Measurements from ENCODE around the gene COBL.

COBL gene

DNA sequence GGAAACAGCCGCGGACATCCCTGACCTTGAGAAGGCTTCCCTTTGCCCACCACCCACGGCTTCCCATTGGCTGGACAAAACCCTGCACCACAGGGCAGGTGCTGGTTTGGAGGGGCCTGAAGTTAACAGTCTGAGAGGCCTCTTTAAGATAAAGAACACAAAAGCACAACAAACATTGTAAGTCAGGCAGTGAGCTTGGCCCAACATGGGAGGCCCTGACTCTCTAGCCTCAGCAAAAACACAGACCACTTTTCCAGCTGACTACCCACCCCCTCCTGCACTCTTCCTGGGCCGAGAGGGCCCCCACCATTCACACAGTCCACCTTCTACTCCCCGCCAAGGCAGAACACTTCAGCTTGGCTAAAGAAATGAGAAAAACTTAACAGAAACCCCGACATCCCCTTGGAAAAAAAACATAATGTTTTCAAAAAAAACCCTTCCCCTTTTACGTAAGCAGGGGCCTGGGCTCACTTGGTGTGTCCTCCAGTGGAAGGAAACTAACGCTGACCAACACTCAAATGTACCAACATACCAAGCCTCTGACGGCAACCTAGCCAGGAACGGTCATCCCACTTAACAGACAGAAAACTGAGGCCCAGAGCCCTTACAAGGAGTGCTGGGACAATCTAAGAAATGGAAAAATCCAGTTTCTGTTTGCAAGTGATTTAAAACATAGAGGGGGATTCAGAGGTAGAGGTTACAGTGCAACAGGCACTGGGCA is 80.9 kb downstream of the COBL start:
- no peaks in the 10 kb centered on the region for H3K36me3 ChIP-seq (ENCODE audit: control insufficient read depth, low read length)
- no peaks in the 10 kb centered on the region for H3K79me2 ChIP-seq (ENCODE audit: control insufficient read depth, low read length)
- H3K4me2 ChIP-seq (ENCODE audit: low read length), result no peak overlapping the region
- H3K9me3 ChIP-seq (ENCODE audit: control insufficient read depth, insufficient read depth, low read length), result no peaks in the 10 kb centered on the region
- no peaks in the 10 kb centered on the region for H3K9me2 ChIP-seq (replicated peaks; ENCODE audit: control insufficient read depth, low read length)
- no peaks in the 10 kb centered on the region for H3K4me1 ChIP-seq (ENCODE audit: control insufficient read depth, low read length)
- H3K27me3 ChIP-seq (ENCODE audit: control insufficient read depth, low read length), result no peaks in the 10 kb centered on the region
- no peaks in the 10 kb centered on the region for H3F3A ChIP-seq (ENCODE audit: control insufficient read depth, insufficient read depth)
- no peak overlapping the region for H3K4me3 ChIP-seq (ENCODE audit: low read length)
- no peak overlapping the region for H3K27ac ChIP-seq (ENCODE audit: low read depth, low read length)
- TF ChIP-seq EZH2phosphoT487 (IDR thresholded peaks at IDR 0.05; ENCODE audit: borderline replicate concordance, low read length), result no peak
- TF ChIP-seq, protein P1, sequence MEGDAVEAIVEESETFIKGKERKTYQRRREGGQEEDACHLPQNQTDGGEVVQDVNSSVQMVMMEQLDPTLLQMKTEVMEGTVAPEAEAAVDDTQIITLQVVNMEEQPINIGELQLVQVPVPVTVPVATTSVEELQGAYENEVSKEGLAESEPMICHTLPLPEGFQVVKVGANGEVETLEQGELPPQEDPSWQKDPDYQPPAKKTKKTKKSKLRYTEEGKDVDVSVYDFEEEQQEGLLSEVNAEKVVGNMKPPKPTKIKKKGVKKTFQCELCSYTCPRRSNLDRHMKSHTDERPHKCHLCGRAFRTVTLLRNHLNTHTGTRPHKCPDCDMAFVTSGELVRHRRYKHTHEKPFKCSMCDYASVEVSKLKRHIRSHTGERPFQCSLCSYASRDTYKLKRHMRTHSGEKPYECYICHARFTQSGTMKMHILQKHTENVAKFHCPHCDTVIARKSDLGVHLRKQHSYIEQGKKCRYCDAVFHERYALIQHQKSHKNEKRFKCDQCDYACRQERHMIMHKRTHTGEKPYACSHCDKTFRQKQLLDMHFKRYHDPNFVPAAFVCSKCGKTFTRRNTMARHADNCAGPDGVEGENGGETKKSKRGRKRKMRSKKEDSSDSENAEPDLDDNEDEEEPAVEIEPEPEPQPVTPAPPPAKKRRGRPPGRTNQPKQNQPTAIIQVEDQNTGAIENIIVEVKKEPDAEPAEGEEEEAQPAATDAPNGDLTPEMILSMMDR (IDR thresholded peaks at IDR 0.05; ENCODE audit: low read depth, low read length, poor library complexity, severe bottlenecking), result no peak
- H4K20me1 ChIP-seq (ENCODE audit: control insufficient read depth, insufficient read depth, low read depth, low read length), result no peaks in the 10 kb centered on the region

DNA sequence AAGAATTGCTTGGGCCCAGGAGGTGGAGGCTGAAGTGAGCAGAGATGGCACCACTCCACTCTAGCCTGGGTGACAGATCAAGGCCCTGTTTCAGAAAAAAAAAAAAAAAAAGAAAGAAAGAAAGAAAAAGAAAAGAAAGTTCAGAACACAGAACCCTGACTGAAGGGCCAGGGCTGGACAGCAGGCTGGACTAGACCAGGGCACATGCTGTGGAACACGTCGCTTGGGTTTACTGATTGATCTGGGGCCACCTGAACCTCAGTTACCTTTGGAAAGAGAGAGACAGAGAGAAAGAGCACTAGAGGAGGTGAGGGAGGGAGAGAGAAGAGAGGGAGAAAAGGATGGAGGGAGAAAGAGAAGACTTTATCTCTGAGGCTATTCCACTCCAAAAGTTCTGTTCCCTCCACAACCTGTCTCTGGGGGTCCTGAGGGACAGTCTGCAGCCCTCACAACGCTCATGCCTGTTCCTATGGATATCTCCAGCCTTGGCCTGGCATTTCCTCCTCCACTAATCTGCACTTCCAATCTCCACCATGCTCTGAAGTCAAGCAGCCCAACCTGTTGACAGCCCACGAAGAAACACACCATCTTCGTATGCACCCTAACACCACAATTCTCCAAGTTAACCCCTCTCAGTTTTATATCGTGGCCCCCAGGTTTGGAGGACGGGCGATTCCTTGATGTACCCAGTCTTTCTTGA is 81.8 kb downstream of the COBL start:
- Histone ChIP-seq H3K9me2 (replicated peaks; ENCODE audit: control insufficient read depth, low read length) (no peaks in the 10 kb centered on the region), H3F3A (ENCODE audit: control insufficient read depth, insufficient read depth) (no peaks in the 10 kb centered on the region), H3K4me3 (ENCODE audit: low read length) (no peak overlapping the region), H3K79me2 (ENCODE audit: control insufficient read depth, low read length) (no peaks in the 10 kb centered on the region), H4K20me1 (ENCODE audit: control insufficient read depth, insufficient read depth, low read depth, low read length) (no peaks in the 10 kb centered on the region), H3K27ac (ENCODE audit: low read depth, low read length) (no peak overlapping the region), H3K4me1 (ENCODE audit: control insufficient read depth, low read length) (no peaks in the 10 kb centered on the region), H3K27me3 (ENCODE audit: control insufficient read depth, low read length) (no peaks in the 10 kb centered on the region), H3K36me3 (ENCODE audit: control insufficient read depth, low read length) (no peaks in the 10 kb centered on the region), H3K9me3 (ENCODE audit: control insufficient read depth, insufficient read depth, low read length) (no peaks in the 10 kb centered on the region), H3K4me2 (ENCODE audit: low read length) (no peak overlapping the region)
- no peak for TF ChIP-seq EZH2phosphoT487 (IDR thresholded peaks at IDR 0.05; ENCODE audit: borderline replicate concordance, low read length)
- TF ChIP-seq, protein P1 (IDR thresholded peaks at IDR 0.05; ENCODE audit: low read depth, low read length, poor library complexity, severe bottlenecking), result no peak

DNA sequence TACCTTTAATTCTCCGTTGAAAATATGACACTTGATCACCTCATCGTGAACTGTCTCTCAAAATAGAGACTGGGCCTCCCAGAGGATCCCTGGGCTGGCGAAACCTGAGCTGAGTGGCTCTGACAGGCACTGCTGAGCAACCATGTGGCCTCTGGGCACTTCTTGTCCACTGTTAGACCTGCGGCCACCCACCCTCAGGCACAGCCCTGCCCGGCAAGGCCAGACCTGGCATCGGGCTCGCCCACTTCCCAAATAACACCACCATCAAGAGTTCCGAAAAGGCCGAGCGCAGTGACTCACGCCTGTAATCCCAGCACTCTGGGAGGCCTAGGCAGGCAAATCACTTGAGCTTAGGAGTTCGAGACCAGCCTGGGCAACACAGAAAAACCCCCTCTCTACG is 82.5 kb downstream of the COBL start:
- no peak for TF ChIP-seq EZH2phosphoT487 (IDR thresholded peaks at IDR 0.05; ENCODE audit: borderline replicate concordance, low read length)
- TF ChIP-seq, protein P1 (IDR thresholded peaks at IDR 0.05; ENCODE audit: low read depth, low read length, poor library complexity, severe bottlenecking), result no peak
- no peaks in the 10 kb centered on the region for H3K4me1 ChIP-seq (ENCODE audit: control insufficient read depth, low read length)
- no peaks in the 10 kb centered on the region for H3K9me3 ChIP-seq (ENCODE audit: control insufficient read depth, insufficient read depth, low read length)
- H3K27ac ChIP-seq (ENCODE audit: low read depth, low read length), result no peak overlapping the region
- no peaks in the 10 kb centered on the region for H3K36me3 ChIP-seq (ENCODE audit: control insufficient read depth, low read length)
- H3K4me2 ChIP-seq (ENCODE audit: low read length), result no peak overlapping the region
- H3K79me2 ChIP-seq (ENCODE audit: control insufficient read depth, low read length), result no peaks in the 10 kb centered on the region
- H3K9me2 ChIP-seq (replicated peaks; ENCODE audit: control insufficient read depth, low read length), result no peaks in the 10 kb centered on the region
- no peaks in the 10 kb centered on the region for H3K27me3 ChIP-seq (ENCODE audit: control insufficient read depth, low read length)
- no peaks in the 10 kb centered on the region for H3F3A ChIP-seq (ENCODE audit: control insufficient read depth, insufficient read depth)
- no peak overlapping the region for H3K4me3 ChIP-seq (ENCODE audit: low read length)
- no peaks in the 10 kb centered on the region for H4K20me1 ChIP-seq (ENCODE audit: control insufficient read depth, insufficient read depth, low read depth, low read length)
